GM18505 (cell line): ENCODE data around the gene PITPNM1.
"Not testable (repeated sequence)": the region's sequence is repeated elsewhere in the genome, so short reads cannot be mapped to it uniquely, and the experiment has no call there.

Source experiments
- ATAC-seq: cut with Tn5 transposase; IDR thresholded peaks from one replicate; pipeline ENCODE4 v1.9.1; 2021; ENCODE audit not compliant: unreplicated experiment
- POLR2A ChIP-seq: IDR thresholded peaks from 4 replicates; pipeline ENCODE4 v1.6.1; 2011; ENCODE audit warnings: borderline replicate concordance; ENCODE audit not compliant: insufficient read depth, insufficient read length; ENCODE audit errors: extremely low read depth

Gene PITPNM1

DNA sequence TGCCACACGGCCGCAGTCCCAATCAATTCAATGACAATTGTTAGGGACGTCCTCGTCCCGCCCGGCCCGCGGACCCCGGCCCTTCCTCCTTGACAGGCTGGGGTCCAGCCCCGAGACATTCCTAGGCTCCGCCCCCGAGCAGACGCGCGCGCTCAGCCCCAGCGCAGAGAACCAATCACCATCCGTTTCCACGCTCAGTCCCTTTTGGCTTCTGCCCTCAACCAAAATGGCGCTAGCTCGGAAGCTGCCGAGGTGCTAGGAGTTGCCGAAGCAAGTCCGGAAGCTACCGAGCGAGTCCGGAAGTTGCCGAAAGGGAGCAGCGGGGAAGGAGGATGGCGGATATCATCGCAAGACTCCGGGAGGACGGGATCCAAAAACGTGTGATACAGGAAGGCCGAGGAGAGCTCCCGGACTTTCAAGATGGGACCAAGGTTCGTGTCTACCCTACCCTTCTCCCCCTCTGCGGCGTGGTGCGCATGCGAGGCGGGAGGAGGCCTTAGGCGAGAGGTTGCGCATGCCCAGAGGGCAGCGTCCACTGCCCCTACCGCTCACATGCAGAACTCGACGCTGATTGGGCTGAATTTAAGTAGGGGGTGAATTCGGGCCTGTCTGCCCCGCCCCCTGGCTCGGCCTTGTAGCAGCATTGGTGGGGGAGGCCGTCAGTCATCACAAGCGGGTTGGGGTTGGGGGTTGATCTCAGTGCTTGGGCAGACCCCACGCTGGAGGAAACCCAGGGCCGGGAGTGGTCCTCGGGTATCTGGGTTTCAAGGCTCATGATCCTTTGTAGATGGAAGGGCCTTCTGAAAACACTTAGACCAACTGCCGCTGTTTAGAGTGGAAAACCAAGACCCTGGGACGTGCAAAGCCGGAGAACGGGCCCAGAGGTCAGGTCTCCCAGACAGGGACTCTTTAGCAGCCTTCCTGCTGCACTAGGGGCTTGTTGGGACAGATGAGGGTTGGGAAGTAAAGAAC, 22.1 kb downstream of the PITPNM1 start, which contains the start of gene AIP:
Gene AIP (plus strand): TSS at position 200 of the 972 bp plus-strand sequence. CDS start 133 bp downstream, at position 333.
- ATAC-seq: peak; percentile 63
- peak; percentile 74 for TF ChIP-seq POLR2A

DNA sequence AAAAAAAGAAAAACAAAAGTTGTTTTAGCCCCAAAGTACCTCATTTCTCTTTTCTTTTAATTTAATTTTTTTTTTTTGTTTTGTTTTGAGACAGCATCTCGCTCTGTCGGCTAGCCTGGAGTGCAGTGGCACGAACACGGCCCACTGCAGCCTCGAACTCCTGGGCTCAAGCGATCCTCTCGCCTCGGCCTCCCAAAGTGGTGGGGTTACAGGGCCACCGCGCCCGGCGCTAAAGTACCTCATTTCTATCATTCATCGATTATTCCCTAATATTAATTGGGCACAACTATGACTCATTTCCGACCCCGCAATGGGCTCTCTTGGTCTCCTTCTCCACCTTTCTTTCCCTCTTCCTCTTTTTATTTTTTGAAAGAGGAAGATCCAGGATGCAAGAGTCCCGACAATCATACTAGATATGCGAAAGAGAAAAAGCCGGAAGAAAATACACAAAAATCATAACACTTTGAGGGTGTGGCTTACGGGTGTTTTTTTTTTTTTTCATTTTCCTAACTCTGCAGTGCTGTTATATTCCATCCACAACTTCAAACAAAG, 22.8 kb downstream of the PITPNM1 start:
- no peak for ATAC-seq
- TF ChIP-seq POLR2A: no peak

DNA sequence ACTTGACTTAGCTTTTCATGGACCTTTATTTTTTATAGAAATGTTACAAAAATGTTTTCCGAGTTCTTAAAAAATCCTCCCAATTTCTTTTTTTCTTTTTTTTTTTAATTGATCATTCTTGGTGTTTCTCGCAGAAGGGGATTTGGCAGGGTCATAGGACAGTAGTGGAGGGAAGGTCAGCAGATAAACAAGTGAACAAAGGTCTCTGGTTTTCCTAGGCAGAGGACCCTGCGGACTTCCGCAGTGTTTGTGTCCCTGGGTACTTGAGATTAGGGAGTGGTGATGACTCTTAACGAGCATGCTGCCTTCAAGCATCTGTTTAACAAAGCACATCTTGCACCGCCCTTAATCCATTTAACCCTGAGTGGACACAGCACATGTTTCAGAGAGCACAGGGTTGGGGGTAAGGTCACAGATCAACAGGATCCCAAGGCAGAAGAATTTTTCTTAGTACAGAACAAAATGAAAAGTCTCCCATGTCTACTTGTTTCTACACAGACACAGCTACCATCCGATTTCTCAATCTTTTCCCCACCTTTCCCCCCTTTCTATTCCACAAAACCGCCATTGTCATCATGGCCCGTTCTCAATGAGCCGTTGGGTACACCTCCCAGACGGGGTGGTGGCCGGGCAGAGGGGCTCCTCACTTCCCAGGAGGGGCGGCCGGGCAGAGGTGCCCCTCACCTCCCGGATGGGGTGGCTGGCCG, 27.7 kb downstream of the PITPNM1 start:
- ATAC-seq: not testable (repeated sequence)

DNA sequence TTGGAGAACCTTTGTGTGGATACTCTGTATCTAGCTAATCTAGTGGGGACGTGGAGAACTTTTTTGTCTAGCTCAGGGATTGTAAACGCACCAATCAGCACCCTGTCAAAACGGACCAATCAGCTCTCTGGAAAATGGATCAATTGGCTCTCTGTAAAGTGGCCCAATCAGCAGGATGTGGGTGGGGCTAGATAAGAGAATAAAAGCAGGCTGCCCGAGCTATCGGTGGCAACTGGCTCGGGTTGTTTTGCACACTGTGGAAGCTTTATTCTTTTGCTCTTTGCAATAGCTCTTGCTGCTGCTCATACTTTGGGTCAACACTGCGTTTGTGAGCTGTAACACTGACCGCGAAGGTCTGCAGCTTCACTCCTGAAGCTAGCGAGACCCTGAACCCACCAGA, 28.5 kb downstream of the PITPNM1 start:
- ATAC-seq: not testable (repeated sequence)

DNA sequence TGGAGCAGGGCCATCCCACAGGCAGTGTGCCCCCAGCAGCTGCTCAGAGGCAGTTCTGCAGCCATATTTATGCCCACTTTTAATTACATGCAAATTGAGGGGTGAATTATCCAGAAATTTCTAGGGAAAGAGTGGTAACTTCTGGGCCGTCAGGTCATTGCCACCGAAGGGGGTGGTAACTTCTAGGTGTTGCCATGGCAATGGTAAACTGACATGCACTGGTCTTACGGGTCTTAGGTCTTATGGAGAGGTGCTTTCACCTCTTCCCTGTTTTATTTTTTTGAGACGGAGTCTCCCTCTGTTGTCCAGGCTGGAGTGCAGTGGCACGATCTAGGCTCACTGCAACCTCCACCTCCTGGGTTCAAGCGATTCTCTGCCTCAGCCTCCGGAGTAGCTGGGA, 32.3 kb downstream of the PITPNM1 start:
- no peak for TF ChIP-seq POLR2A
- ATAC-seq: no peak

DNA sequence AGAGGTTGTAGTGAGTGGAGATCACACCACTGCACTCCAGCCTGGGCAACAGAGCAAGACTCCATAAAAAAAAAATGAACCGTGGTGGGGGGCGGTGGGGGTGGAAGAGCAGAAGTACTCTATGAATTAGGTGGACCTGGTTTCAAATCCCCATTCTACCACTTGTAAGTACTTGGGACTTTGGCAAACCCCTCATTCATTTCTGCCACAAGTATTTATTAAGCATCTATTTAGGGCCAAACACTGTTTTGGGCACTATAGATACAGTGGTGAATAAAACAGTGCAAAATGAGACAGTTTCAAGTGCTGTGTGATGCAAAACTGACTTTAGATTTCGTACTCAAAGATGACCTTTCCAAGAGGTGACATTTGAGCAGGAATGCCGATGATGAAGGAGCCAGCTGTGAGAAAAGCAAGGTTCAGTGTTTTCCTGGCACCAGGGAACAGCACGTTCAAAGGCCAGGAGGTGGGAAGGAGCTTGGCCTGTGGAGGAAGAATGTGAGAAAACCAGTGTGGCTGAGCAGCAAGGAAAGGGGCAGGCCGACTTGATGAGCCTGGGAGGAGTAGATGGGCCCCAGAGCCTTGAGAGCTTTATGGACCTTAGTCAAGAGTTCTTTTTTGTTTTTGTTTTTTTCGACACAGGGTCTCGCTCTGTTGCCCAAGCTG, 34.7 kb downstream of the PITPNM1 start:
- TF ChIP-seq POLR2A: no peak
- ATAC-seq: no peak

DNA sequence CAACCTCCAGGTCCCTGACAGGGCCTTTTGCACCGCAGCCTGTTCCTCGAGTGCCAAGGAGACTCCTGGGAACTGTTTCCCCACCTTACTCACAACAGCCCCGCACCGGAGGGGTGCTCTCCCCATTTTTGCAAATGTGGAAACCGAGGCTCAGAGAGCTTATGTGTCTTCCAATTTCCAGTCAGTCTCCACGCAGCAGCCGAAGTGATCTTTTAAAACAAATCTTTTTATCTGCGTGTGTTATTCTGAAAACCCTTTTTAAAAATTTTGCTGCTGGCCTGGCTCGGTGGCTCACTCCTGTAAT, 35.7 kb downstream of the PITPNM1 start:
- no peak for TF ChIP-seq POLR2A
- ATAC-seq: no peak

DNA sequence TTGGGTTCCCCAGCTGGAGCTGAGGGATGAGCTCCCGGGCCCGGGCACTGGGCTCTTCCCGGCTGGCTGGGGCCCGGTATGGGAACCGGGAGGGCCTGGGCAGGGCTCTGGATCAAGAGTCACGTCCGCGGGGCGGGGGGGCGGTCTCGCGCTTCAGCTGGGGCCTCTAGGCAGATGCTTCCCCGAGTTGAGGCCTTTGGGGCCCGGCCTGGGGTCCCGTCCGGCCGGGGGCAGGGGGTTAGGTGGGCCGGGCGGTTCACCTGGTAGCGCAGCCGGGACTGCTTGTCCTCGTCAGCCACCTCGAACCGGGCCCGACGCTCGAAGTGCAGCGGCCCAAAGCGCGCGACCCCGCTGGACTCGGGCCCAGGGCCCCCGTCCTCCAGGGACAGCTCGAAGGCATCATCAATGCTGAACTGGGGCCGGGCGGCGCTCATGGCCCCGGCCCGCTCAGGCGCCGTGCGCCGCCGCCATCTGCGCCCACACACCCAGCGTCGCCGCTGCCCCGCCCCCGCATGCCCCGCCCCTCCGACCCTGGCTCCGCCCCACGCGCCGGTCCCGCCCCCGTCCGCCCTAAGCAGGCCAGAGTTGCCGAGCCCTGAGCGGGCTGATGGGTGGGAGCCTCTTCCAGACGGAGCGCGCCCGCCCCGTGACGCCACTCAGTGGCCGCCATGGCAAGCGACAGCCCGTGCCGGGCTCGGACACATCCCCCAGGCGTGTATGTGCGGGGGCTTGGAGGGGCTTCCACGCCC, 36.2 kb downstream of the PITPNM1 start, which contains the start of gene TMEM134:
Gene TMEM134 (minus strand): TSS at position 493 of the 749 bp plus-strand sequence. CDS start 59 bp downstream, at position 434.
- peak; percentile 88 for TF ChIP-seq POLR2A
- peak; percentile 54 for ATAC-seq

DNA sequence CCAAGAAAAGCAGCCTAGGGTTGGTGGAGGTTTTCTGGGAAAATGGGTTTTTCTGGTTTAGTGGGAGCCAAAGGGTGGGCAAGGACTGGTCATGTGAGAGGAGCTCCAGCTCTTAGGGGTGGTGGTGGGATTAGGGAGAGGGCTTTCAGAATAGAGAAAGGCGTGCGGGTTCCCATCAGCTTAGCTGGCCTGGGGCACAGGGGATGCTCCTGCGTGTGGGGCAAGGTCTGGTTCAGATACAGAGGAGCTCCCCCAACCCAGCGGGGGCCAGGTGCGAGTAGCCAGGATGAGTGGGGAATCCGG, 36.8 kb downstream of the PITPNM1 start:
- no peak for ATAC-seq
- no peak for TF ChIP-seq POLR2A

DNA sequence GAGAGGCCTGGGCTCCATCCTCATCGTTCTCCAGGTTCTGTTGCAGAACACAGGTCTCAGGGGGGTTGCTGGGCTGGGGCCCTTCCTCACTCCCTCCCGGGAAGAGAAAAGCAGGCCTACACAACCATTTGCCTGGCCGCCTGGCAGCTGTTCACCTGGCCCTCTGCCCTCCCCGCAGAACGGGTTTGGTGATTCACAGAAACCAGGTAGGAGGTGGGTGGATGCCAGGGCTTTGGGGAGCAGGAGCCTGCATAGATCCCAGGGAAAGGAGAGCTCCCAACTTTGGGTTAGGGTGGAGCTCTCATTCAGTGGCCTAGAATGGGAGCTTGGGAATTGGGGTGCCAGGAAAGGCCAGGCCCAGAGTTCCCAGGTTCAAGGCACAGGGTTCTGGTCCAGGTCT, 37.1 kb downstream of the PITPNM1 start:
- no peak for ATAC-seq
- no peak for TF ChIP-seq POLR2A

DNA sequence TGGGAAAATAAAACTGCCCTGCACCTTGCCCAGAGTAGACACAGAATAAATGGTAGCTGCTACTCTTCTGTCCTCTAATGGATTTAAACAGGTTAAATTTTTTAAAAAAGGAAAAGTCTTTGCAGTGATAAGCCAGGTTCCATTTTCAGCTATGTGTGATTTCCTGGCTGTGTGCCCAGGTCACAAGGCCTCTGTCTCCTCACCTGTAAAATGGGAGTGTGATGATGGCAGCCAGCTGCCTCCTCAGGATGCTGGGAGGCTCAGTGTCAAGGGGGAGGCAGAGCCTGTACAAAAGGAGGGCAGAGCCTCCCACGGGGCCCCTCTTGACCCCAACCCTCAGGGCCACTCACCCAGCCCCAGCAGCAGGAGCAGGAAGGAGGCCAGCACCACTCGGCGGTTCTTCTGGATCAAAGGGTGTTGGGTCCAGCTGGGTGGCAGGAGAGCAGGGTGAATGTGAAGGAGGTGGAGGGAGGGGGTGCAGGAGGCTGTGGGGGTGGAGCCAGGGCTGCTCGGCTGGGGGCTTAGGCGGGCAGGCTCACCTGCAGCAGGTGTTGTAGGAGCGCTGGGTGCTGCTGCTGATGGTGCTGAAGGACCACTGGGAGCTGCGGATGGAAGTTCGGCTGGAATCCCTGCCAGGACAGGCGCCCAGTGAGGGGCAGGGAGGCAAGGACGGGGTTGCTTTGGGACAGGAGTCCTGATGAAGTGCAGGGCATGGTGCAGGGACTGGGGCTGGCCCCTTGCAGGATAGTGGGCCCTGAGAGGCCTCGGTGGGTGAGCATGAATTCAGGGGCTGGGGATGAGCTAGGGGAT, 38.0 kb downstream of the PITPNM1 start:
- no peak for TF ChIP-seq POLR2A
- ATAC-seq: no peak

DNA sequence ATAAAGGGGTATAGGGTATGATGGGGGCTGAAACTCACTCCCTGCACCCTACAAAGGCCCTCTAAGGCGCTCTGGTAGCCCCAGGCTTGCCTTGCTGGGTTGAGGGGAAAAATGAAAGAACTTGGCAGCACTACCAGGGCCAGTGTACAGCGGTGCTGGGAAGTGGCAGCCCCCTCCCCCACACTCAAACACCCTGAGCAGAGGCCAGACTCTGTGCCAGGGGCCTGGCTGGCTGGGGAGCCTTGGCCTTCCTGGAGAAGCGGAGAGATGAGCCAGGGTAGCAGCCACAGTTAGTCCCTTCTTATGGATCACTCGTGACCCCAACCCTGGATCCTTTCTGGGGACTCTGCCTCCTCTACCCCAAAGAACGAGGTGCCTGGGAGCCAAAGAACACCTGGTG, 38.8 kb downstream of the PITPNM1 start:
- no peak for ATAC-seq
- no peak for TF ChIP-seq POLR2A

DNA sequence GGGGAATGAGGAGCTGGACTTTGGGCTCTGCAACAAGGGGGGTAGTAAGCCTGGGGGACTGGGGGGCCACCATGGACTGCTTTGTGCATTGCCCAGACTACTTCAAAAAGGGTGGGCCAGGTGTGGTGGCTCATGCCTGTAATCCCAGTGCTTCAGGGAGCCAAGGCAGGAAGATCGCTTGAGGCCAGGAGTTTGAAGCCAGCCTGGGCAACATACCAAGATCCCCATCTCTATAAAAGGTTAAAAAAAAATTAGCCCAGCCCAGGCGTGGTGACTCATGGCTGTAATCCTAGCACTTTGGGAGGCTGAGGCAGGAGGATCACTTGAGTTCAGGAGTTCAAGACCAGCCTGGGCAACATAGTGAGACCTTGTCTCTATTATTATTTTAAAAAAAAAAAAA, 39.6 kb downstream of the PITPNM1 start:
- not testable (repeated sequence) for ATAC-seq
